HCT116 (cell line): ENCODE measurements around the gene ARMC2. TPM values are rescaled to one million over a fixed set of nuclear protein-coding genes. Genes with fewer than 3 reads are reported as not detected.

Experiments used
- ATAC-seq: fragments of 200-7000 bp; cut with Tn5 transposase; 2 replicates; pipeline ENCODE4 v1.9.1; 2020; ENCODE audit warnings: mild to moderate bottlenecking, moderate library complexity
- BruUV-seq: library from RNA; stranded (reverse); fragments of 400-500 nt; replicated peaks from 2 replicates; lab custom pipeline; 2021; lab: Mats Ljungman, UMichigan
- CTCF ChIA-PET: fragments of 300-600 bp; sonication (Branson Sonifier 250); formaldehyde crosslinking; loops from one replicate; lab custom pipeline; 2021; ENCODE audit warnings: antibody characterized with exemption; lab: Charles Lee
- POLR2A ChIA-PET: fragments of 300-600, 350-600 bp; sonication (Branson Sonifier 250); formaldehyde crosslinking; loops from one replicate; lab custom pipeline; 2021; ENCODE audit warnings: antibody characterized with exemption; lab: Charles Lee
- RAD21 ChIA-PET, 2 experiments: fragments of 300-600 bp; sonication (Branson Sonifier 250); formaldehyde crosslinking; loops; one replicate each; lab custom pipeline; 2023; ENCODE audit warnings: low total read pairs in 2 of 2; ENCODE audit not compliant: uncharacterized antibody in 2 of 2, unreplicated experiment in 2 of 2, low non-redundant PET in 1 of 2; lab: Charles Lee
- DNase-seq: peaks from one replicate; pipeline ENCODE4 v3.0.0-alpha.2; 2010; ENCODE audit warnings: low read depth, low spot score
- H2AFZ ChIP-seq: fragments of 200-600 bp; shearing (Covaris generic), sonication (generic); 2 replicates; pipeline ENCODE4 v1.6.1; 2017; ENCODE audit warnings: low read depth, mixed run types, mixed read lengths, antibody characterized with exemption, low read length; ENCODE audit not compliant: poor library complexity, severe bottlenecking
- H3K27ac ChIP-seq: 2 replicates; pipeline ENCODE4 v1.5.1; 2012; ENCODE audit warnings: low read depth, low read length
- H3K27me3 ChIP-seq: fragments of 200-600 bp; sonication (generic); 2 replicates; pipeline ENCODE4 v1.6.1; 2016; ENCODE audit warnings: mixed run types, low read length, mixed read lengths; ENCODE audit not compliant: insufficient read depth
- H3K36me3 ChIP-seq, 2 experiments: fragments of 200-500 bp in 1 of 2; fragments of 200-600 bp in 1 of 2; sonication (Bioruptor generic) in 1 of 2; sonication (generic) in 1 of 2; 2 replicates each; pipeline versions ENCODE4 v1.5.1 to v1.6.1; 2014 to 2016; ENCODE audit warnings: low read length in 2 of 2, inconsistent platforms in 1 of 2, mixed read lengths in 1 of 2, mixed run types in 1 of 2; ENCODE audit not compliant: insufficient read depth in 2 of 2, control insufficient read depth in 1 of 2
- H3K4me1 ChIP-seq, 2 experiments: fragments of 200-600 bp in 1 of 2; sonication (generic) in 1 of 2; 2 replicates each; pipeline versions ENCODE4 v1.5.1 to v1.6.1; 2012 to 2017; ENCODE audit warnings: low read length in 2 of 2, inconsistent platforms in 1 of 2, mild to moderate bottlenecking in 1 of 2, mixed read lengths in 1 of 2, mixed run types in 1 of 2, moderate library complexity in 1 of 2; ENCODE audit not compliant: insufficient read depth in 2 of 2, control insufficient read depth in 1 of 2
- H3K4me2 ChIP-seq: fragments of 200-600 bp; sonication (generic); 2 replicates; pipeline ENCODE4 v1.6.1; 2017; ENCODE audit warnings: mixed run types, low read length, mixed read lengths
- H3K4me3 ChIP-seq, 2 experiments: fragments of 200-600 bp in 1 of 2; sonication (generic) in 1 of 2; replicated peaks in 1 of 2; 2 replicates each; pipeline ENCODE4 v1.5.1; 2011 to 2016; ENCODE audit warnings: low read length in 2 of 2, control low read depth in 1 of 2, low read depth in 1 of 2, mild to moderate bottlenecking in 1 of 2, mixed read lengths in 1 of 2, mixed run types in 1 of 2
- H3K79me2 ChIP-seq: fragments of 200-600 bp; sonication (generic); 2 replicates; pipeline ENCODE4 v1.6.1; 2017; ENCODE audit warnings: mild to moderate bottlenecking, mixed run types, low read length, moderate library complexity, mixed read lengths; ENCODE audit not compliant: insufficient read depth
- H3K9ac ChIP-seq: fragments of 200-600 bp; sonication (generic); 2 replicates; pipeline ENCODE4 v1.6.1; 2016; ENCODE audit warnings: low read length, mixed read lengths
- H3K9me2 ChIP-seq: fragments of 200-600 bp; sonication (generic), shearing (Covaris generic); 2 replicates; pipeline ENCODE4 v1.6.1; 2017; ENCODE audit warnings: mixed run types, mild to moderate bottlenecking, moderate library complexity; ENCODE audit not compliant: insufficient read depth
- H3K9me3 ChIP-seq, 2 experiments: fragments of 200-500 bp in 1 of 2; fragments of 200-600 bp in 1 of 2; sonication (Bioruptor generic) in 1 of 2; sonication (generic) in 1 of 2; 2 replicates each; pipeline ENCODE4 v1.6.1; 2014 to 2017; ENCODE audit warnings: low read length in 2 of 2, mixed read lengths in 2 of 2, inconsistent platforms in 1 of 2, low read depth in 1 of 2, mild to moderate bottlenecking in 1 of 2, mixed run types in 1 of 2, moderate library complexity in 1 of 2; ENCODE audit not compliant: control insufficient read depth in 1 of 2, insufficient read depth in 1 of 2
- H4K20me1 ChIP-seq: fragments of 200-600 bp; sonication (generic), shearing (Covaris generic); 2 replicates; pipeline ENCODE4 v1.6.1; 2017; ENCODE audit warnings: mixed run types, mild to moderate bottlenecking, moderate library complexity; ENCODE audit not compliant: insufficient read depth
- ELF1 ChIP-seq: IDR thresholded peaks from 2 replicates; pipeline ENCODE4 v1.6.1; 2012; ENCODE audit warnings: low read depth, borderline replicate concordance
- POLR2AphosphoS5 ChIP-seq: IDR thresholded peaks from 2 replicates; pipeline ENCODE4 v1.6.1; 2011; ENCODE audit warnings: mild to moderate bottlenecking, low read depth, low read length, moderate library complexity
- intact Hi-C: fragments of 100-400 bp; cut with micrococcal nuclease; formaldehyde crosslinking; loops from 2 replicates; pipeline ENCODE4 v1.10.0; 2022
- total RNA-seq: library from RNA; stranded (reverse); gene quantifications from one replicate; pipeline ENCODE4 v1.2.1, GENCODE V29; 2021; ENCODE audit not compliant: unreplicated experiment
- TF ChIP-seq, protein P1 (sequence below): IDR thresholded peaks from 2 replicates; pipeline ENCODE4 v1.6.1; 2012; ENCODE audit warnings: low read depth
- TF ChIP-seq, protein P2 (sequence below): IDR thresholded peaks from 2 replicates; pipeline ENCODE4 v1.6.1; 2011; ENCODE audit warnings: mild to moderate bottlenecking, low read length, moderate library complexity; ENCODE audit not compliant: insufficient replicate concordance; ENCODE audit errors: extremely low read depth
- TF ChIP-seq, protein P3 (sequence below): IDR thresholded peaks from 2 replicates; pipeline ENCODE4 v1.6.1; 2012

The ARMC2 gene
- total RNA-seq, 1 experiment from 2014 or later: 3.6 TPM

DNA sequence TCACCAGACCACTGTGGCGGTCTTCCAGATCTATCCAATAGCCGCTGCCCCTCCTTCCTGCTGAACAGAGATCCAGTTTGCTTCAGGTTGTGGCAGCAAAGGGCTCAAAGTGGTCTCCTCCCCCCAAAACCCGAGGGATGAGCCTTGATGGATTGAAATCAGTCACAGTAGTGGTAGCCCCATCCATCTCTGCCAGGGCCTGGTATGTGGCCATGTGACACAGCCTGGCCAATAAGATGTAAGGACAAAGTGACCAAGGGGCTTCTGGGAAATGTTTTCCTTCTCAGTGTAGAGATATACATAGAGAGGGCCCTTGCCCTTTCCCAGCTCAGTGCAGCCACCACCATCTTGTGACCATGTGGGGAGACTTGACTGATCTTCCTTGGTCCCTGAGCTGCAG lies 4.1 kb upstream of the ARMC2 start:
- no peak overlapping the region for H2AFZ ChIP-seq
- intact Hi-C loops: no loop called here
- H3K9ac ChIP-seq: no peak overlapping the region
- no peaks in the 10 kb centered on the region for H4K20me1 ChIP-seq
- BruUV-seq: no TSS peak
- ChIA-PET CTCF (no interaction called here), RAD21 (no interaction called here), POLR2A (no interaction called here)
- H3K36me3 ChIP-seq: no peaks in the 10 kb centered on the region
- DNase-seq: no peak
- no peak overlapping the region for H3K4me2 ChIP-seq
- peaks cover 0 to 11% of the 10 kb centered on the region in 2 experiments; a peak in 3 of 4 replicates for H3K4me1 ChIP-seq
- H3K27me3 ChIP-seq: no peaks in the 10 kb centered on the region
- no peak overlapping the region for H3K4me3 ChIP-seq
- TF ChIP-seq ELF1 (no peak), POLR2AphosphoS5 (no peak)
- TF ChIP-seq, protein P1, sequence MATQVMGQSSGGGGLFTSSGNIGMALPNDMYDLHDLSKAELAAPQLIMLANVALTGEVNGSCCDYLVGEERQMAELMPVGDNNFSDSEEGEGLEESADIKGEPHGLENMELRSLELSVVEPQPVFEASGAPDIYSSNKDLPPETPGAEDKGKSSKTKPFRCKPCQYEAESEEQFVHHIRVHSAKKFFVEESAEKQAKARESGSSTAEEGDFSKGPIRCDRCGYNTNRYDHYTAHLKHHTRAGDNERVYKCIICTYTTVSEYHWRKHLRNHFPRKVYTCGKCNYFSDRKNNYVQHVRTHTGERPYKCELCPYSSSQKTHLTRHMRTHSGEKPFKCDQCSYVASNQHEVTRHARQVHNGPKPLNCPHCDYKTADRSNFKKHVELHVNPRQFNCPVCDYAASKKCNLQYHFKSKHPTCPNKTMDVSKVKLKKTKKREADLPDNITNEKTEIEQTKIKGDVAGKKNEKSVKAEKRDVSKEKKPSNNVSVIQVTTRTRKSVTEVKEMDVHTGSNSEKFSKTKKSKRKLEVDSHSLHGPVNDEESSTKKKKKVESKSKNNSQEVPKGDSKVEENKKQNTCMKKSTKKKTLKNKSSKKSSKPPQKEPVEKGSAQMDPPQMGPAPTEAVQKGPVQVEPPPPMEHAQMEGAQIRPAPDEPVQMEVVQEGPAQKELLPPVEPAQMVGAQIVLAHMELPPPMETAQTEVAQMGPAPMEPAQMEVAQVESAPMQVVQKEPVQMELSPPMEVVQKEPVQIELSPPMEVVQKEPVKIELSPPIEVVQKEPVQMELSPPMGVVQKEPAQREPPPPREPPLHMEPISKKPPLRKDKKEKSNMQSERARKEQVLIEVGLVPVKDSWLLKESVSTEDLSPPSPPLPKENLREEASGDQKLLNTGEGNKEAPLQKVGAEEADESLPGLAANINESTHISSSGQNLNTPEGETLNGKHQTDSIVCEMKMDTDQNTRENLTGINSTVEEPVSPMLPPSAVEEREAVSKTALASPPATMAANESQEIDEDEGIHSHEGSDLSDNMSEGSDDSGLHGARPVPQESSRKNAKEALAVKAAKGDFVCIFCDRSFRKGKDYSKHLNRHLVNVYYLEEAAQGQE: no peak
- TF ChIP-seq, protein P2, sequence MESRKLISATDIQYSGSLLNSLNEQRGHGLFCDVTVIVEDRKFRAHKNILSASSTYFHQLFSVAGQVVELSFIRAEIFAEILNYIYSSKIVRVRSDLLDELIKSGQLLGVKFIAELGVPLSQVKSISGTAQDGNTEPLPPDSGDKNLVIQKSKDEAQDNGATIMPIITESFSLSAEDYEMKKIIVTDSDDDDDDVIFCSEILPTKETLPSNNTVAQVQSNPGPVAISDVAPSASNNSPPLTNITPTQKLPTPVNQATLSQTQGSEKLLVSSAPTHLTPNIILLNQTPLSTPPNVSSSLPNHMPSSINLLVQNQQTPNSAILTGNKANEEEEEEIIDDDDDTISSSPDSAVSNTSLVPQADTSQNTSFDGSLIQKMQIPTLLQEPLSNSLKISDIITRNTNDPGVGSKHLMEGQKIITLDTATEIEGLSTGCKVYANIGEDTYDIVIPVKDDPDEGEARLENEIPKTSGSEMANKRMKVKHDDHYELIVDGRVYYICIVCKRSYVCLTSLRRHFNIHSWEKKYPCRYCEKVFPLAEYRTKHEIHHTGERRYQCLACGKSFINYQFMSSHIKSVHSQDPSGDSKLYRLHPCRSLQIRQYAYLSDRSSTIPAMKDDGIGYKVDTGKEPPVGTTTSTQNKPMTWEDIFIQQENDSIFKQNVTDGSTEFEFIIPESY: no peak
- TF ChIP-seq, protein P3, sequence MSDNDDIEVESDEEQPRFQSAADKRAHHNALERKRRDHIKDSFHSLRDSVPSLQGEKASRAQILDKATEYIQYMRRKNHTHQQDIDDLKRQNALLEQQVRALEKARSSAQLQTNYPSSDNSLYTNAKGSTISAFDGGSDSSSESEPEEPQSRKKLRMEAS: no peak
- no peak overlapping the region for H3K27ac ChIP-seq
- no peaks in the 10 kb centered on the region; the same call in 1 of the 2 replicates for H3K79me2 ChIP-seq
- H3K9me3 ChIP-seq: no peaks in the 10 kb centered on the region
- no peaks in the 10 kb centered on the region for H3K9me2 ChIP-seq
- ATAC-seq: no peak
